HG03521 (cell line): ENCODE results near the gene GNB1L.
"Not testable (repeated sequence)": the region's sequence is repeated elsewhere in the genome, so short reads cannot be mapped to it uniquely, and the experiment has no call there.

Source experiments
- ATAC-seq: cut with Tn5 transposase; IDR thresholded peaks from one replicate; pipeline ENCODE4 v1.9.1; 2021; ENCODE audit warnings: mild to moderate bottlenecking, moderate library complexity; ENCODE audit not compliant: unreplicated experiment

The GNB1L gene

GRCh38 chr22:19889951-19890350 is 35.3 kb upstream of the GNB1L start:
- ATAC-seq = no peak

GRCh38 chr22:19888131-19888746 is 33.6 kb upstream of the GNB1L start:
- no peak for ATAC-seq

DNA sequence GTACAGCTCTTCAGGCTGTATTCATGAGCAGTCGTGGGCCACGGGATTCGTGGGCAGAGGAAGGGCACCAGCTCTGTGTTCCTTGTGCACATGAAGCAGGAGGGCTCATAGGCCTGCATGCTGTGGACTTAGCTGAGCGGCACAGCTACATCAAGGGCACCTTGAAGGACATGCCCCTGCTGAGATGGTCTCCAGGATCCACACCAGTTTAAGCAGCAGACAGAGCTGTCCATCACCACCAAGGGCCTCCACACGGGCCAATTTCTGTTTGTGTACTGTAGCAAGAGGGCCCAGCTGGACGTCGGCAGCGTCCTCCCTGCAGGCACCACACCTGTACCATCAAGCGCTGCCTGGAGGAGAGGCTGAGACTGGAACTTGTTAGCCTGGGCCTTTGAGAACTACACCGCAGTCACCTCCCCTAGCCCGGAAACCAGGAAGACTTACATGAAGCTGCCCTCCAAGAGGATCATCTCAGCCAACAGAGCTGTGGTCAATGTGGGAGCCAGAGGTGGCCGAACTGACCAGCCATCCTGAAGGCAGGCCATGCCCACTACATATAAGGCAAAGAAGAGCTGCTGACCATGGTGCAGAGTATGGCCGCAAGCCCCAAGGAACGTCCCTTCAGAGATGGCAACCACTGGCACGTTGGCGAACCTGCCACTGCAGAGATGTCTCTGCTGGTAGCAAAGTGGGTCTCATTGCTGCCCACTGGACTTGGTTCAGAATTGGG is 32.7 kb upstream of the GNB1L start:
- no peak for ATAC-seq

GRCh38 chr22:19886605-19887255 is 32.1 kb upstream of the GNB1L start:
- ATAC-seq = no peak

GRCh38 chr22:19885841-19886592 is 31.3 kb upstream of the GNB1L start:
- ATAC-seq = no peak

- no peak for ATAC-seq
Observed at GRCh38 chr22:19884954-19885751, 30.5 kb upstream of the GNB1L start.

DNA sequence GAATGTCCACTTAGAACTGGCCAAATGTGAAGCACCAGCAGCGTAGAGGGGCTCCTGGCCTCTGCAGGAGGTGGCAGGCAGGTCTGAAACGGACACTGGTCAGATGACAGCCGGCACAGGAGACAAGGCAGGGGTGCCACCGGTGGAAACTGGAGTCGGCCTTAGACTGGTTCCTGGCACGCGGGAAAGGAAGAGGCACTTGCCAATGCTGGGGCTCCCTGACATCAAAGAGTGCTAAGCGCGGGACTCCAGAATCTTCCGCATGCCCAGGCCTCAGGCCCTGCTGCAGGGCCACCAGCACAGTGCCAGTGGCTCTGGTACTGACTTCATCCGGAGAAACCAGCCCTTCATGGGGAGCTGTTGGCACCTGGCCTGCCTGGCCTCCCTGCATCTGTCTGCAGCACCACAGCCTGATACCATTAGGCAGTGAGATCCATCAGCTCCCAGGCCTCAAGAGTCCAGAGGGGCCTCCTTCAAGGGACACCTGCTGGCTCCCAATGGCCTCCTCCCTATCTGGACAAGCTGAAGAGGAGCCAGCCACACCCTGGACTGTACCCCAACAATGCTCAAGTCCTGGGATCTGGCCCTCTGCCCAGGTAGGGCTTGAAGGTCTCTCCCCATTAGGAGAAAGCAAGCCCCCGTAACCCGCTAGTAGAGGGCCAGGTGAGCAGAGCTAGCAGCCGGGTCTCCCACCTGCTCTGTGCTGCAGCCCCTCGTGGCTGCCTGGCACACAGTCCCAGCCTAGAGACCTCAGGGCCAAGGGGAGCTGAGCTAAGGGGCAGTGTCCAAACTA is 29.7 kb upstream of the GNB1L start:
- no peak for ATAC-seq

DNA sequence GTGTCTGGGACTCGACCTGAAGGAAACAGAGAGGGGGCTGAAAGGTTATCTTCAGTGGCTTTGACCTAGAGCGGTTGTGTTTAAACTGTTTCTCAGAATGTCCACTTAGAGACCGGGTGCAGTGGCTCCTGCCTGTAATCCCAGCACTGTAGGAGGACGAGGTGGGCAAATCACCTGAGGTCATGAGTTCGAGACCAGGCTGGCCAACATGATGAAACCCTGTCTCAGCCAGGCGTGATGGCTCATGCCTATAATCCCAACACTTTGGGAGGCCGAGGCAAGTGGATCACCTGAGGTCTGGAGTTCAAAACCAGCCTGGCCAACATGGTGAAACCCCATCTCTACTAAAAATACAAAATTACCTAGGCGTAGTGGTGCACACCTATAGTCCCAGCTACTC is 28.8 kb upstream of the GNB1L start:
- ATAC-seq = not testable (repeated sequence)

DNA sequence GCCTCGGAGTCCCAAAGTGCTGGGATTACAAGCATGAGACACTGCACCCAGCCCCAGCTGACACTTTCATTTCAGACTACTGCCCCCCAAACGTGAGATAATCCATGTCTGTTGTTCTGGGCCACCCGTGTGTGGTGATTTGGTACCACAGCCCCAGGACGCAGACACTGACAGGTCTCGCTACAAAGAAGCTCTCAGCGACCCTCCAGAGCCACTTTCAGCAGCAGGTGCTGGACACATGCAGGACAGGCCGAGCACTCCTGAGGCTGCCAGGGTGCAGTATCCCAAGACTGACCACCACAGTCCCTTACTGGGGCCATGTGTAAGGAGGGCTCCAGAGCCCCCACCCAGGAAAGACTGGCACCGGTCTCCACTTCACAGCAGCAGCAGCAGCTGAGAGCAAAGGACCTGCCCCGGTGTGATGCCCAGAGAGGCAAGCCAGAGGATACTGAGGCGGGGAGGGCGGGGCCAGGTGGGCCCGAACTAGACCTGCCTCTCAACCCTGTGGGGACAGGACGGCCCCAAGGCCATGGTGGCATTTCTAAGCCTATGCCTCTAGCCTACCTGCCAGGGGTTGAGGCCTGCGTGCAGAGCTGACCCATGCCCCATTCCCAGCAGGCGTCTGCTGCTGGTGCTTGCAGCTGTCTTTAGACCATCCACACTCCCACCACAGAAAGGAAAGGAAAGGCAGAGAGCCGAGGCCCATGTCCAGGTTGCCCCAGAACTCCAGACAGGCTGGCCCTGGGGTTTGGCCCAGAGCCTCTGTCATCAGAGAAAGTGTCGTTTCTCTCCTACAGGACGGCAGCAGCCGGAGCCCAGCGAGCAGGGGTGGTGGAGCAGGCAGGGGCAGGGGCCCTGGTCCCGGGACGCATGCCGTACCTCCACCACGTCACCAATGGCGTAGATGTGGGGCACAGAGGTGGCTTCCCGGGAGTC is 28.0 kb upstream of the GNB1L start:
- ATAC-seq = no peak

- ATAC-seq = no peak
Observed at GRCh38 chr22:19880786-19881569, 26.3 kb upstream of the GNB1L start.

DNA sequence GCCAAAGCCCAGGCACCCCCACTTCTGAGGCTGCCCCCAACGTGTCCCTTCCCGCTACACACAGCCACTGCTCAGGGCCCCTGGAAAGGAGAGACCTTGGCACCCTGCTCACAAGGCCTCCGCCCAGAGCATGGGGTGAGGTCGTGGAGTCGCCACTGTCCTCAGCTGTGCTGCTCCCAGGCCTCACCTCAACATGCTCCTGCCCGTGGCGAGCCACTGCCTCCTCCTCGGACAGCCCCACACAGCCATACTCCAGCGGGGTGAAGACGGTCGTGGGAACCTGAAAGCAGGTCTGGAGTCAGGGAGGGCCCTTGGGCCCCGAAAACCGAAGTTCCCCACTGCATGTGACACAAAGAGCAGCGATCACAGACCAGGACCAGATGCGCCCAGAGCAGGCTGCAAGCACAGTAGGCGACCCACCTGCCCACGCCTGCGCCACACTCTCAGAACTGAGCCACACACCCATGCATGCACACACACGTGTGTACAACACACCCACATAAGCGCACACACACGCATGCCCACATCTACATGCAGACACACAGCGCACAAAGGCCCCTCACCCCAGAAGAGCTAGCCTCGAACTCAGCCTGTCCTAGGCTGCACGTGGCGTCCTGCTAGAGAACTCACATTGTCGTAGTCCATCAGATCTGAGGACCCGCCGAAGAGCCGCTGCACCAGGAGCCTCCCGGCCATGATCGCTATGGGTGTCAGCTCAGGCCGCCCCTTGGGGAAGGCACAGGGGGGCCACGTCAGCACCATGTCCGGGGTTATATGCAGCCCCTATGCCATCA is 25.5 kb upstream of the GNB1L start:
- no peak for ATAC-seq

GRCh38 chr22:19879643-19879991 is 24.9 kb upstream of the GNB1L start:
- ATAC-seq = no peak

DNA sequence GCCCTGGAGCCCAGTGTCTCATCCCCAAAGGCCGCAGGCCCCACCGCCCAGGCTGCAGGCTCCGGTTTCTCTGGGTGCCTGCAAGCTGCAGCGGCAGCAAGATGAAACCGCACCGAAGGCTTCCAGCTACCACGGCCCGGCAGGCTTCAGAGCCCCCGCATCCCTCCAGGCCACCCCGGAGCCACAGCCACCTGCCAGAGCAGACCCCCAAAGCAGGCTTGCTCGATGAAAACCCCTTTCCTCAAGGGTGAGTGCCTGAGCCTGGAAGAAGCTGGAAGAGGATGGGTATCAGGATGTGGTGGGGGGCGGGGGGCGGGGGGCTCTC is 24.5 kb upstream of the GNB1L start:
- no peak for ATAC-seq

GRCh38 chr22:19878461-19879245 is 24.0 kb upstream of the GNB1L start:
- ATAC-seq = no peak

DNA sequence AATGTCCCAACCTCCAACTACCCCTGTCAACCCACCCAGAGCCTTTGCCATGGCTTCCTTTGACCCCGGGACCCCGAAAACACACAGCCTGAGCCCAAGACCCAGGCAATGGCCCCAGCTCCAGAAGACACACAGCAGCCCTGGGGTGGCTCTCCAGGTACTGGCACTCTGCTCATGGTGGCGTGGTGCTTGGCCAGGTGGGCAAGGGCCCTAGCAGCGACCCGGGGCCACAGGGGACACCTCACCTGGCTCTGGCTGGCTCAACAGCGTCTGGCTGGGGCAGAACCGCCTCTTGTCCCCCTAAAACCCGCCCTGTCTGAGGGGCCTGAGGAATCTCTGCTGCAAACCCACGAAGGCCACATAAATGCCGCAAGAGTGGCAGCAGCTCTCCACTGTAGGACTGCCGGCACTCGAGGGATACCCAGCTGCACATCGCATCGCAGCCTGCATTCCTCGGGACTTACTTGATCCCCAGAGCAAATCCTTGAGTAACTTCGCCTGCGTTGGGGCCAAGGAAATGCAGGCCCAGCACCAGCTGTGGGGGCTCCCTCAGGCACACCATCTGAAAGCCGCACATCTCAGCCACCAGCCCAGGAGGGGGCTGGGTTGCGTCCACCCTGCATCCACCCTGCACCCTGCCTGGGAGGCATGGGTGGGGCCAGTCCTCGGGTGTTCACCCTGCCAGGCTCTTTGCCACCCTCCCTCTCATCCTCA is 23.1 kb upstream of the GNB1L start:
- ATAC-seq = no peak
